HG03066 (cell line): Measurements from ENCODE around the gene RGS7BP.
A peak's percentile ranks its signal among the peaks of the same experiment; 100 is the strongest.

Source experiments
- ATAC-seq: cut with Tn5 transposase; IDR thresholded peaks from one replicate; pipeline ENCODE4 v1.9.1; 2021; ENCODE audit warnings: low read depth; ENCODE audit not compliant: unreplicated experiment

Gene RGS7BP

DNA sequence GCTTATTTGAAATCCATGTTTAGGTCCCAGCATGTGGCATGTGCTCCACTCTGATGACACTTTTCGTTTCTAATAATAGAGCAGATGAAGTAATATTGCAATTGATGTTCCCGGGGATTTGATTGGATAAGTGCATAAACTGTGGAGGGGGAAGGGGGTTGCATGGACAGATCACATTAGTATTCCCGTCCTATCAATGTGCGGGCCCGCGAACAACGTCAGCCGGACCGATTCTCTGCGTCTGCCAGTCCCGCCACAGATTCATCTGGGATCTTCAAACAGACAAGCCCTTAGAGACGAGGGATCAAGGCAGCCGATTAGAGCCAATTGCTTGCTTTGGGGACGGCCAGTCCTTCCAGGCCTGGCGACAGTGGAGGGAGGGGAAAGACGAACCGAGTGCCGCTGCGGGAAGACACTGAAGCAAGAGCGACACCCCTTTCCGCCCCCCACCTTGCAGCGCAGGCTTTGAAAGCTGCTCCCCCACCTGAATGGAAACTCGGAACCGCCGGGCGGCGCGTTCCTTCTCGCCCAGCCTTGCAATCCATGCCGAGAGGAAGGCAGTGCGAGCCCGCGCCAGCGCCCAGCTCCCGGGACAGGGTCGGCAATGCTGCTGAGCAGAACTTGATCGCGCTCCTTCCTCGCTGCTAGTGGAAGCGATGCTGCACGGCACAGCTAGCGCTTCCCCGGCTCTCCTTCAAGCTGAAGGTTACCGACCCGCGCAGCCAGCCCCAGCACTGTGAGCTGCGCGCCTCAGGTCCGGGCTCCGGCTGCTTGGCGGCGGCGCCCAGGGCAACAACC, at the start of gene RGS7BP:
Gene RGS7BP, plus strand, starts transcription at position 247 of the 798 bp plus-strand sequence. CDS start 610 bp downstream, outside the sequence.
- no peak for ATAC-seq

DNA sequence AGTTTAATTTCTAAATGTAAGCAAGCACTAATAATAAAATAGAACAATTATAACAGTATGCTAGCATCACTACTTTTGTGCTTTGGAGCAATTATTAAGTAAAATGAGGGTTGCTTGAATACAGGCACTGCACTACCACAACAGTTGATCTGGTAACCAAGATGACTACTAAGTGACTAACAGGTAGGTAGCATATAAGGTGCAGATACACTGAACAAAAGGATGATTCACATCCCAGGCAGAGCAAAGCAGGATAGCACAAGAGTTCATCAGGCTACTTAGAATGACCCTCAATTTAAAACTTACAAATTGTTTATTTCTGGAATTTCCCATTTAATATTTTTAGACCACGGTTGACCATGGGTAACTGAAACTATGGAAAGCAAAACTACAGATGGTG, 48.0 kb upstream of the RGS7BP start:
- ATAC-seq, result no peak

DNA sequence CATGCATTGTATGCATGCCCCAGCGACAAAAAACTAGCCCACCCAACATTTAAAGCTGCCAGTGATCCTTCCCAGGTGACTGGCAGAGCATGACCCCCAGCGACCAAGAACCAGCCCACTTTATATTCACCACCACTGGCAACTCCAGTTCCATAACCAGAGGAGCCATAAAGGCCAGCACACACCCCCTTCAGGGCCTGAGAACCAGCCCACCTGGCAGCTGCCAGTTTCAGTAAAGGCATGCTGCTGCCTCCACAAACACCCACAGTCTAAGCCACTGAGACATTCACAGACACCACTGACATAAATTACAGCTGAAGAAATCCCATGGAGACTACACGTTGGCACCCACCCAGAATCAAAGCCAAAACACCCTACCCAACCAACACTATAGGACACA, 46.9 kb upstream of the RGS7BP start:
- ATAC-seq, result no peak

DNA sequence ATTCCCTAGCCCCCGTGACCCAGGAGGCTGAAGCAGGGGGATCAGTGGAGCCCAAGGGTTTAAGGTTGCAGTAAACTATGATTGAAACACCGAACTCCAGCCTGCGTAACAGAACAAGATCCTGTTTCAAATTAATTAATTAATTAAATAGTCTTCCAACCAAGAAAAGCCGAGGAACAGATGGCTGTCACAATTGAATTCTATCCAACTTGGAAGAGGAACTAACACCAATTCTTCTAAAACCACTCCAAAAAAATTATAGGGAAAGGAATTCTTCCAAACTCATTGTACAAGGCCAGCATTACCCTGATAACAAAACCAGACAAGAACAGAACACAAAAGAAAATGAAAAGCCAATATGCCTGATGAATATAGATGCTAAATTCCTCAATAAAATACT, 43.4 kb upstream of the RGS7BP start:
- no peak for ATAC-seq

DNA sequence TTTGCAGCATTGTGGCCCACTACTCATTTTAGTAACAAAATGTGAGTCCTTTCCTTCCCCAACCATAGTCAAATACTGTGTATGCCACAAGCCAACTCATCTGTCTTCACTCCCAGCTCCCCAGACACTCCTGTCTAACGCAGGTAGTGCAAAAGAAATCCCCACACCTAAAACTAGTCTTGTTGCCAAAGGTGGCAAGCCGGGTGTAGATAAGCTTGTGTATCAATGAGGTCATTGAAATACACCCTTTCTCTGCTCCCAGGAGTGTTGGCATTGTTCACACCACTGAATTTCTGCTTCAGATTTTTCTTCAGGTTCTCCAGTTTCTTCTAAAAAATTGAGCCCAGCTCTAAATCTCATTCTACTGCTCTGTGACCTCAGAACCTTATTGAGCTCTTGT, 19.7 kb upstream of the RGS7BP start:
- ATAC-seq, result no peak

DNA sequence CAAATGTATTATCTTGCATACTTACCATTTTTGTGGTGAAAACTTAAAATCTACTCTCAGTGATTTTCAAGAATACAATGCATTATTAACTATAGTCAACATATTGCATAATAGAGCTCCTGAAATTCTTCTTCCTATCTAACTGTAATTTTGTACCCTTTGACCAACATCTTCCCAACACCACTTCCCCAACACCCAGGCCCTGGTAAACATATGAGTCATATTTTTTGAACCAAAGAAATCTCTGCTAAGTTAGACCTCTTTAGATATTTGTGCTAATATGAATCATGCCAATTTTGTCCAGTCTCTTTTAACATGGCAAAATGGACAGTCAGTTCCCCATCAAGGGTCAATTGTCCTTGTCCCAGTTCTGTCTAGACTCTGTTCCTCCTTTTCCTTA, 18.5 kb upstream of the RGS7BP start:
- ATAC-seq, result no peak

DNA sequence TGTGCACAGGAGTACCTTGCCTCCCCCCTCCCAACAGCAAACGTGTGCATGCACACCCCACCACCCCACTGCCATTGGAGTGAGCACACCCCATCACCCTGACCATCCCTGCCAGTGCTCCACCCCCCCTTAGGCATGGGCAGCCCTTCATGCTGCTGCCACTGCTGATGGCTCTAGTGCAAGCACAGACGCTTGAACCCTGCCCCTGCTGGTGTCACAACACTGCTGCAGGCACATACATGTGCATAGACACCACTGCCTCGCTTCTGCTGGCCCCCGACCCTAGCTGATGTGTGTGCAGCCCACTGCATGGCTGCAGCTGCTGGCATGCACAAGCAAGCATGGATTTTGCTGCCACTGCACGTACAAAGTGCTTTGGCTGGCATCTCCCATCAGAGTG, 16.0 kb upstream of the RGS7BP start:
- no peak for ATAC-seq

DNA sequence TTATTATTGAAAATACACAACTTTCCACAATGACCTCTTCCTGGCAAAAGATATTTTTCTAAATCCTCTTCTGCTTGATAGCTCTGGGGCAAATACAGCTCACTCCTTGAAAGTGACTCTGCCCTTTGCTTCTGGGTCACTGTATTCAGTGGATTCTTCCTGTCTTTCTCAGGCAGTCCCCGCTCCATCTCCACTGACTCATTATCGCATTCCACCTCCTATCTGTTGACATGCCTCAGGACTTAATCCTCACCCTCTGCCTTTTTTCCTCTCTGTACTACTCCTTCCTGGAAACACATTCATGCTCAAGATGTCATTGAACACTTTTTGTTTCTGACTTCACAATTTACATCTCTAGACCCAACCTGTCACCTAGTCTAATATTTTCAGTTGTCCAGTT, 8.4 kb upstream of the RGS7BP start:
- ATAC-seq, result no peak

DNA sequence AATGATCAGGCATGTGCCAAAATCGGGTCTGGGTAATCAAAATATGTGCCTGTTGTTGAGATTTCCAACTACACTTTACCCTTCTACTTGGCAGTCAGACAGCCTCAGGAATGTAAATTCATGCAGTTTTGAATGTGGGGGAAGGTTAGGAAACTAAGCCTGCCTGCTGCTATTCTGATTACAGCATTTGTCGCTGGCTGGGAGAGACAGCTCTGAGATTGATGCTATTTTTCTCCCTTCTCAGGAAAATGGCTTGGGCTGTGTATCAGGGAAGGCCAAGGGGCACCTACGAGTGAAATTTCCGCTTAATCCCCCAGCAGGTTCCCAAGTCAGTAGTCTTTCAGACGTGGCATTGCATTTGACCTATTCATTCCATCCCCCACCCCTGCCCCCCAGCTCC, 3.6 kb upstream of the RGS7BP start:
- no peak for ATAC-seq

DNA sequence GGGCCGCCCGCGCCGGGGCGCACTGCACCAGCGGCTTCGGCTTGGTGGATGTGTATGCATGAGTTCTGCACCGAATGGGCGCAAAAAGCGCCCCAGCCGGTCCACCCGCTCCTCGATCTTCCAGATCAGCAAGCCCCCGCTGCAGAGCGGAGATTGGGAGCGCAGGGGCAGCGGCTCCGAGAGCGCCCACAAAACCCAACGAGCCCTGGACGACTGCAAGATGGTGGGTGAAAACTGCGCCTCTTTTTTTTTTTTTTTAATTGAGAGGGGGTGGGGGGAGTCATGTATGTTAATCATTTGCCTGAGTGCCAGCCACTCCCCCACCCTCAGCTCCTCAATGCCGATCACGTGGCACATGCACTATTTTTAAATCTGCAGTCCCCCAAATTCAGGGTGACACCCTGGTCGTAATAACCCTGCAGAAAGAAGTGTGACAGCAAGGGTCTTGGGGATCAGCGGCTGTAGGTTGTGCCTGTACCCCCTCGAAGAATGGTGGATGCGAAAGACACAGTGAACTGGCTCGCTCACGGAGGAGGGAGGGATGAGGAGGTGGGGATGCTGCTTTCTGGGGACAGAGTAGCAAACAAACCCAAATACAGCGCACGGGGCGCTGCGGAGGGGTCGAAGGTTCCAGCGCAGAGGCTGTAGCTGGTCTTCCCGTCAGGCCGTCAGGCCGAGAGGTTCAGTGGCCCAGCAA, 900 bp downstream of the RGS7BP start:
- no peak for ATAC-seq

DNA sequence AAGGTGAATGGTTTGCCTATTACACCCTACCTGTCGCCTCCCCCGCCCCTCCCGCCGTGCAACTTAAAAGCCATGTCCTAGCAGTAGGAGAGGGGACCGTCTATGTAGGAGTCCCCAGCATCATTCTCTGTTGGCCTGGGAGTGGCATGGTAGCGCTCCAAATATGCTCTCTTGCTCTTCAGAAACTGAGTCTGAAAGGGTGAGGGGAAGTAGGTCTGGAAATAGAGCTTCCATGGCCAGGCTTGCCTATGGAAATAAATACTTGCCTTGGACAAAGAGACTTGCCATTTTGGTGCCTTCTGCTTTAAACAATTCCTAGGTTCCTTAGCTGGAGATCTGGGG, 1.4 kb downstream of the RGS7BP start:
- no peak for ATAC-seq

DNA sequence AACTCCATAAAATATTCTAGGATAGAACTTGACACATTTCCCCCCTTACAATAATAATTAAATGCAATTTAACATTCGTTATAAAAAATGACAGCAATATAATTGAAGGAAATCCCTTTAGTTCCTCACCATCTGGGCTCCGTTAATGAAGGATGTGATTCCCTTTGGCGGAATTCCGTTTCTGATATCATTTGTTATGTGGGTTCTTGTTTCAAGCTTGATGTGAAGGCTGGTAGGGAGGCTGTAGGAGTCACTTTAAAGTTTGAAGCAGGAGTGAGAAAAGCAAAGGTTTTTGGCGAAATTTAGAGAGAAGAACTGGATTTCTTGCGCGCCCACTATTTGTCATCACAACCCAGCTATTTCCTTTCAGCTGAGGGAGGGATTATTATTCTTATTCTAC, 4.0 kb downstream of the RGS7BP start:
- no peak for ATAC-seq

DNA sequence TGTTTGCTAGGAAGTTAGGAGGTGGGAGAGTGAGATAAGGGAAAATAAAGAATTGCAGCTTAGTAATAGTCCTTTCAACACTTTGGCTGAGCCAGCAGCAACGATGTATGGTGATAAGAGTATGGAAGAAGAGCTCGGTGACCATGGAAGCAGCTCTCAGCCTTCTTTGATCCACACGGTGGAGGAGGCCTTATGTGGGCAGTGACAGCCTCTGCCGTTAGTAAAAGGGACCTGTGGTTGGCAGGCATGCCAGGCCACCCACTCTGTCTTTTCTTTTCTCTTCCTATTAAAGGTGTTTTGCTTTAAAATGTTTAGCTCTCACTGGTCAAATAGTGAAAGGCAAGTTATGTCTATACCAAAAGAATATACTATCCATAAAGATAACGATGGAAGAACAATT, 7.7 kb downstream of the RGS7BP start:
- ATAC-seq, result no peak

DNA sequence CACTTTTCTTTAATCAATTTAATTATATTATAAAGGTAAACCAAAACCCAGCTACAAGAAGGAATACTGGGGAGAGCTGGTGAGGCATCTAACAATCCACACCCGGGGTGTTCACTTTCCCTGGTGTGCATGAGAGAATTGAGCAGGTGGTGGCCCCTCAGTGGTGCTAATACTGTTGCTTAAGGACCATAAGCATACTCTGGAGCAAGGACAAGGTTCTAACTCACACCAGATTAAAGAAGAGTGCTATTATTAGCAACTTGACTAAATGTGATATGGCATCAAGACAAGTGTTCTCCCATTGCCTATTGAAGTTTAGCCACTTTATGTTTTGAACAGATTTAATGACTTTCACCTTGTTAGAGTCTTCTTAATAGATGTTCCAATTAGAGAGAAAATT, 8.8 kb downstream of the RGS7BP start:
- ATAC-seq, result no peak

DNA sequence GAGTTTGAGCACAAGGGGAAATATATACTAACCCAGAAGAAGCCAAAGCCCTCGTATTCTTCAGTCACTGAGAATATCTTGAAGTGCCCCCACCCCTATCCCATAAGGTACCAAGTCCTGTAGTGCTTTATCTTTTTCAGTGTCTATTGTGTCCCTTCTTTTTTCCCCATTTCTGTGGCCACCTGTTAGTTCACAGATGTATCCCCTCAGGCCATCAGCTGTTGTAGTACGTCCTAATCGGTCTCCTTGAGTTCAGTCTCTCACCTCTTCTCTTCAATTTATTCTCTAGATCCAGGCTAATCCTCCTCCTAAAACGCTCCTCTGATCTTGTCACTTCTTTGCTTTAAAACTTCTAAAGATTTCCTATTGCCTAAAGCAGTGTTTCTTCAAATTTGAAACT, 10.4 kb downstream of the RGS7BP start:
- no peak for ATAC-seq

DNA sequence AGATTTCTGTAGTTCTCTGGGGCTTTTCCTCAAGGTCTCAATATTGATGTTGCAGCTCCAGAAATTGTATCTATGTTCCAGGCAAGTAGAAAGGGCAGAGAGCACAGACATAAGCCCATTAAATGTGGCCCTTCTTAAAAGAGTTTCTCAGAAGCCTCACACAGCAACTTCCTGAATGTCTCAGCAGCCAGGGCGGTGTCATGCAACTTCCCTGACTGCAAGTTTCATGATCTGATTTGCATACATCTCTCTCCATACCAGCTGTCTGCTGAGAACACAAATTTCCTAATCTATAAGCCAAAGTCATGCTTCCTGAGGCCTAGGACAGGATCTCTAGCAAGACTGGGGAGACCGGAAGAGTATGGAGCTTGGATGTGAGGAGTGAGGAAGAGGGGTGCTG, 13.0 kb downstream of the RGS7BP start:
- ATAC-seq, result peak; percentile 60

DNA sequence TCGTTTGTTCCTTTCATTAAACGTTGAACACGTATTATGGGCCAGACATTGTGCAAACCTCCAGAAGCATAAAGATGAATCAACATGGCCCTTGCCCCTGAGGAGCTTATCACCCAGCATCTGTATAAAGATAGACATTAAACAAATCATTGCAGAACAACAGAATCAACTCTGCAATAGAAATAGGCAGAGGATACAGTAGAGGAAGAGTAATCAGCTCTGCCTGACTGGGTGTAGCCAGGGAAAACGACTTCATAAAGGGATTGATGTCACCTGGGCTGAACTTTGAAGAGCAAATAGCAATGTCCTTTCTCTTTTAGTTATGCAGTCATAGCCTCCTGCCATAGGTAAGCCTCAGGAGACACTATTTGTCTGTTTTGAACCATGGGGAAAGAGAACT, 13.4 kb downstream of the RGS7BP start:
- ATAC-seq, result no peak

DNA sequence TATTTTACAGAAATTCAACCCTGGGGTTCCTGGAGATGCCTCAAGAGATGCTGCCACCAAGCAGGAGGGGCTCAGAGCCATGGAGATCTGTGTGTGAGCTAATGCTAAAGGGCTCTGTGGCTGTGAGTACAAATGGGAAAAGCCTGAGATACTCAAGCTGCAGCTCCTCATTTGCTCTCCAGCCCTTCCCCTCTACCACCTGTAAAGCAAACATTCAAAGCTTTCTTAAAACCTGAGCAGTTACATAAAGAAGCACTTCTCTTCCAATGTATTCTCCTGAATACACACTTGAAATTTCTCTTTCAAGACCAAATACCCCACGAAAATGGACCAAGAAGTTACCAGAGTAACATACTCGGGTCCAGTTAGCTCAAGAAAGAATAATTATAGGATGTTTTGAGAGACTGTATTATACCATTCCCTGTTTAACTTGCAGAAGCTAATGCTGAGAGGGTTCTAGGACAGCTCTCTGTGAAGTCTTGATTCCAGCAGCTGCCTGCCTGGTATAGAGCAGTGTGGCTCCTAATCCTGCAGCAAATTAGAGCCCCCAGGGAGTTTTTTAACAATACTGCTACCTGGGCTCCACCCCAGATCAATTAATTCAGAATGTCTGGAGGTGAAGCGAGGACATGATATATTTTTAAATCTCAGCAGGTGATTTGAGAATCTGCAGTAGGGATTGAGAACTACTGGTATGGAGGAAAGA, 21.1 kb downstream of the RGS7BP start:
- no peak for ATAC-seq

DNA sequence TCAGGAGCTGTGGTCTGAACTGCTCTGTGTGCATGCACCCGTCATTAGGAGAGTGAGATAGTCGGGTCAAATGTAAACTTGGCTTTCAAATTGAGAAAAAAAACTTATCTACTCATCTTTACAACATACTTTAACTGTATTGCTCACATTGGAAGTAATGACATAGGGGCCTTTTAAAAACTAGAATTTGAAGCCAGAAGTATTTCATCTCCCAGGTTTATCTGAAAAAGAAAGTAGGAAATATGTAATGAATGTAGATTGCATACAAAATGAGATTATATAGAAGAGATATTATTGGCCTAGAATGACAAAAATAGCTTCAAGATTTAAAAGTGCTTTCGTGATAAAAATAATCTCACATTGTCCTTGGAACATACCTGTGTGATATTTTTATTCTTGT, 24.3 kb downstream of the RGS7BP start:
- ATAC-seq, result no peak

DNA sequence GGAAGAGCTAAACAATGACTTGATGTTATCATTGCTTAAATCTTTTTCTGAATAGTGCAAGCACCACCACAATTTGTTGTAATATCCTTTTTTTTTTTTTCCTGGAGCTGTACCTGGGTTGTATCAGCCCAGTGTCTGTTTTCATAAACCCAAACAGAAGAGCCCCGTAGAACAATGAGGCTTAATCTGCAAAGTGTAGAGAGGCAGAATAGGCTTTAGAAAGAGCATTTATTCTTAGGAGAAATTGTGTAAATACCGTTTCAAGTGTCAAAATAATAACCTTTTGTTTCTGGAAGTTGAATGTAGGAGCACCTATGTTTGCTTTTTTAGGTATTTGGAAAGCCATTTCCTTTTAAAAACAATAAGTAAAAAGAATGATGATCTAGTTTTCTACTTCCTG, 26.4 kb downstream of the RGS7BP start:
- ATAC-seq, result no peak

DNA sequence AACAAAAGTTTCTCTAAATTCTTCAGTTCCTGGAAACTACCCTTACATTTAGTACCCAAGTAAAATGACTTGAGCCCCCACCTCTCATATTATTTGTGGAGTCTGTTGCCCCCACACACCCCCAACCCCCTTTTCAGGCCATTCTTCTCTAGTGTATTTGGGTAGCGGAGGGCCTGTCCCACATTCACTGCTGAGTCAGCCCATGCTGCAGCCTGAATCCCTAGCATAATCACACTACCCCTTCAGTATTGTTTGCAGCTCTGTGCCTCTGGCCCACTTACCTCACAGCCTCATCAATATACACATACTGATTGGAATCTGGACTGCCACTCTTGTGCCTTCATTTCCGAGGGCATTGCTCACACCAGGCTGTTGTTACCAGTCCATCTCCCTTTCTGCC, 26.8 kb downstream of the RGS7BP start:
- no peak for ATAC-seq

DNA sequence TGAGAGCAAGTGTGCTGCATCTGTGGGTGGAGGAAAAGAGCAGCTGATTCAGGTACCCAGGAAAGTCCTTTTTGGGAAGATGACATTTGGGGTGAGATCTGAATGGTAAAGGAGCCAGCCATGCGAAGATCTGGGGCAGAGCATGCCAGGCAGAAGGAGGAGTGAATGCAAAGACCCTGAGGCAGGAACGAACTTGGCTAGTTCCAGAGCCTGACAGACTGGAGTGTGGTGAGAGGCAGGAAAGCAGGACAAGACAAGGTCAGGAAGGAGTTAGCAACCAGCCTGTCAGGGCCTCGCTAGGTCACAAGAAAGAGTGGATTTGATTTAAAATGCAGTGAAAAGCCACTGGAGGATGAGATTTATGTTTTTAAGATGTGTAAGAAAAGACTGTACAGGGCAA, 28.2 kb downstream of the RGS7BP start:
- no peak for ATAC-seq
